ENCODE data around the gene RALGAPA2.

- TF ChIP-seq CTCF (IDR thresholded peaks at IDR 0.05) (no peak), SREBF2 (IDR thresholded peaks at IDR 0.05) (no peak)
These were observed 224.6 kb downstream of the RALGAPA2 start for GRCh38 chr20:20487811-20488210.
